ENCODE data around the gene MTERF1. TPM values are rescaled to one million over a fixed set of nuclear protein-coding genes. Genes with fewer than 3 reads are reported as not detected.
"Not testable (repeated sequence)": the region's sequence is repeated elsewhere in the genome, so short reads cannot be mapped to it uniquely, and the experiment has no call there.

The MTERF1 gene
- total and polyA plus RNA-seq, 11 donors, result 5.5 to 11.6 (median 7.3) TPM

GRCh38 chr7:91894781-91895480, 14.4 kb upstream of the MTERF1 start:
- WGBS, 4 donors, result 46 to 58% (median 57%) methylated on average over 1 of the region's 1 CpG
- Histone ChIP-seq H3K9me3 (no peaks in the 10 kb centered on the region), H3K27ac (no peak overlapping the region), H3K36me3 (no peaks in the 10 kb centered on the region), H3K4me1 (no peaks in the 10 kb centered on the region), H3K4me3 (no peak overlapping the region), H3K27me3 (peaks cover 0 to 5% (median 0%) of the 10 kb centered on the region in 9 donors)
- intact Hi-C loops (cut with DNase I), result no loop called here
- TF ChIP-seq POLR2A (IDR thresholded peaks at IDR 0.05), result no peak
- TF ChIP-seq CTCF (IDR thresholded peaks at IDR 0.05), result no peak
- no peak for ATAC-seq
- no peak for DNase-seq

GRCh38 chr7:91893699-91894098, 13.2 kb upstream of the MTERF1 start:
- H3K4me3 ChIP-seq, result not testable (repeated sequence)

GRCh38 chr7:91892821-91893340, 12.4 kb upstream of the MTERF1 start:
- intact Hi-C loops (cut with DNase I), result no loop called here
- Histone ChIP-seq H3K27ac (no peak overlapping the region), H3K4me1 (no peaks in the 10 kb centered on the region), H3K9me3 (no peaks in the 10 kb centered on the region), H3K4me3 (no peak overlapping the region), H3K27me3 (peaks cover 0 to 5% (median 0%) of the 10 kb centered on the region in 9 donors), H3K36me3 (no peaks in the 10 kb centered on the region)
- no peak for DNase-seq
- TF ChIP-seq POLR2A (IDR thresholded peaks at IDR 0.05) (no peak), CTCF (IDR thresholded peaks at IDR 0.05) (no peak)
- 38 to 45% (median 43%) methylated on average over 2 of the region's 2 CpGs for WGBS, 4 donors
- no peak for ATAC-seq

More at GRCh38 chr7:91893699-91894098, 13.2 kb upstream of the MTERF1 start:
- H3K27ac ChIP-seq; DNase-seq; ATAC-seq; H3K9me3 ChIP-seq; H3K36me3 ChIP-seq; intact Hi-C loops (cut with DNase I); H3K27me3 ChIP-seq; H3K4me1 ChIP-seq: not testable (repeated sequence)
- 88 to 93% (median 89%) methylated on average over 5 of the region's 5 CpGs for WGBS, 4 donors

- 52 to 64% (median 58%) methylated on average over 3 of the region's 3 CpGs for WGBS, 4 donors
- Histone ChIP-seq H3K4me1 (no peaks in the 10 kb centered on the region), H3K9me3 (no peaks in the 10 kb centered on the region), H3K36me3 (no peaks in the 10 kb centered on the region), H3K27ac (no peak overlapping the region), H3K27me3 (peaks cover 0 to 5% (median 0%) of the 10 kb centered on the region in 9 donors), H3K4me3 (no peak overlapping the region)
- ATAC-seq, result no peak
- TF ChIP-seq CTCF (IDR thresholded peaks at IDR 0.05) (no peak), POLR2A (IDR thresholded peaks at IDR 0.05) (no peak)
- no peak for DNase-seq
- intact Hi-C loops (cut with DNase I), result no loop called here
These were observed 11.7 kb upstream of the MTERF1 start for GRCh38 chr7:91892099-91892705.

- intact Hi-C loops (cut with DNase I), result loop anchor here in 5 of 10 donors (10.0 kb wide), 4 partner anchors 56 to 804 kb away; partner anchors contain the start of genes GATAD1 (in 2 of the 5) and AKAP9 (in 1 of the 5)
- 92 to 98% (median 95%) methylated on average over 35 to 60 of the region's 60 CpGs for WGBS, 4 donors
These were observed 8.0 kb upstream of the MTERF1 start for GRCh38 chr7:91888271-91889175.

GRCh38 chr7:91887336-91888213, 7.1 kb upstream of the MTERF1 start:
- 89 to 97% (median 91%) methylated on average over 22 to 54 of the region's 54 CpGs for WGBS, 4 donors
- intact Hi-C loops (cut with DNase I), result loop anchor here in 5 of 10 donors (10.0 kb wide), 4 partner anchors 57 to 803 kb away; partner anchors contain the start of genes GATAD1 (in 2 of the 5) and AKAP9 (in 1 of the 5)
- H3K4me1 ChIP-seq, ATAC-seq, H3K27me3 ChIP-seq, H3K9me3 ChIP-seq, DNase-seq, H3K4me3 ChIP-seq, H3K36me3 ChIP-seq, H3K27ac ChIP-seq: not testable (repeated sequence)

More at GRCh38 chr7:91888271-91889175, 8.0 kb upstream of the MTERF1 start:
- H3K4me3 ChIP-seq, H3K4me1 ChIP-seq, H3K27me3 ChIP-seq, H3K27ac ChIP-seq, H3K9me3 ChIP-seq, ATAC-seq, H3K36me3 ChIP-seq, DNase-seq: not testable (repeated sequence)

Data from heart left ventricle (tissue), 16 donors.